ENCODE results near the gene NPIPA2.
"Not testable (repeated sequence)": the region's sequence is repeated elsewhere in the genome, so short reads cannot be mapped to it uniquely, and the experiment has no call there.

The NPIPA2 gene

GRCh38 chr16:14742273-14743128, at the start of gene NPIPA2:
Gene NPIPA2 (plus strand): TSS chr16:14742533. CDS start chr16:14748066, 5,533 bp downstream.
- in situ Hi-C loops (cut with HindIII; ENCODE audit: low sequenced_read_pairs); DNase-seq (ENCODE audit: low read depth, low spot score); H3K4me3 ChIP-seq (ENCODE audit: low read depth, low read length): not testable (repeated sequence)

GRCh38 chr16:14694129-14694528, 48.2 kb upstream of the NPIPA2 start, which contains the start of gene PLA2G10:
Gene PLA2G10 (minus strand): TSS chr16:14694308. CDS start chr16:14694229, 79 bp downstream.
- in situ Hi-C loops (cut with HindIII; ENCODE audit: low sequenced_read_pairs); H3K4me3 ChIP-seq (ENCODE audit: low read depth, low read length); DNase-seq (ENCODE audit: low read depth, low spot score): not testable (repeated sequence)

DNA sequence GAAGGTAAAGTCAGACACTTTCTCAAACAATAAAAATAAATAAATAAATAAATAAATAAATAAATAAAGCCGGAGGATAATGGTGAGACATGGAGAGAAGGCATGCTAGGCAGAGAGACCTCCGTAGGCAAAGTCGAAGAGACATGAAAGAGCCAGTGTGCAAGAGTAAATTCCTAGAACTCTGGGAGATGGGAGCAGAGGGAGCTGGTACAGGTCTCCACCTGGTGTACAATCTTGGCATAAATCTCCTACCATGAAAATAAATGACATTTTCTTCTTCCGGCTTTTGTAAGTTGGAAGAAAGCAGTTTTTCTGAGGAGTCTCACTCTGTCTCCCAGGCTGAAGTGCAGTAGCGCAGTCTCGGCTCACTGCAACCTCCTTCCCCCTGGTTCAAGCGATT, 40.5 kb upstream of the NPIPA2 start:
- H3K4me3 ChIP-seq (ENCODE audit: low read depth, low read length); in situ Hi-C loops (cut with HindIII; ENCODE audit: low sequenced_read_pairs); DNase-seq (ENCODE audit: low read depth, low spot score): not testable (repeated sequence)

- in situ Hi-C loops (cut with HindIII; ENCODE audit: low sequenced_read_pairs); H3K4me3 ChIP-seq (ENCODE audit: low read depth, low read length); DNase-seq (ENCODE audit: low read depth, low spot score): not testable (repeated sequence)
Observed at GRCh38 chr16:14702672-14703071, 39.7 kb upstream of the NPIPA2 start.

GRCh38 chr16:14703156-14704011, 38.9 kb upstream of the NPIPA2 start, which contains the start of gene NPIPA3:
Gene NPIPA3 (plus strand): TSS chr16:14703411. CDS start chr16:14708944, 5,533 bp downstream.
- H3K4me3 ChIP-seq (ENCODE audit: low read depth, low read length); in situ Hi-C loops (cut with HindIII; ENCODE audit: low sequenced_read_pairs); DNase-seq (ENCODE audit: low read depth, low spot score): not testable (repeated sequence)

DNA sequence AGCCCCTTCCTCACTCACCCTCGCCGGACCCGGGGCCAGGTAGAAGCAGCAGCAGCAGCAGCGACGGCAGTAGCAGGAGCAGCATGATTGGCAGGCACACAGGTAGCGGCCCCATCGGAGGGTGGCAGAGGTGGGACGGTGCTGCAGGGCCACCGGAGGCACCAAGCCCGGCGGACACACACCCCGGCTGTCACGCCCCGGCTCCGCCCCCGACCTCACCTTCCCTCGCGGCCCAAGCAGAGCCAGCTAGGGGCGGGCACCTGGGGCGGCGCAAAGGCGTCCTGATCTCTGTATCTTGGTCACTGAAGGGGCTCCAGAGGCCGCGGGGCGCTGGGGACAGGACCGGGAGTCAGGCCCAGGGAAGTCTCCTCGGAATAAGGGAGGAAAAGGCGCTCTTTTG, 9.1 kb upstream of the NPIPA2 start:
- H3K4me3 ChIP-seq (ENCODE audit: low read depth, low read length); in situ Hi-C loops (cut with HindIII; ENCODE audit: low sequenced_read_pairs); DNase-seq (ENCODE audit: low read depth, low spot score): not testable (repeated sequence)

DNA sequence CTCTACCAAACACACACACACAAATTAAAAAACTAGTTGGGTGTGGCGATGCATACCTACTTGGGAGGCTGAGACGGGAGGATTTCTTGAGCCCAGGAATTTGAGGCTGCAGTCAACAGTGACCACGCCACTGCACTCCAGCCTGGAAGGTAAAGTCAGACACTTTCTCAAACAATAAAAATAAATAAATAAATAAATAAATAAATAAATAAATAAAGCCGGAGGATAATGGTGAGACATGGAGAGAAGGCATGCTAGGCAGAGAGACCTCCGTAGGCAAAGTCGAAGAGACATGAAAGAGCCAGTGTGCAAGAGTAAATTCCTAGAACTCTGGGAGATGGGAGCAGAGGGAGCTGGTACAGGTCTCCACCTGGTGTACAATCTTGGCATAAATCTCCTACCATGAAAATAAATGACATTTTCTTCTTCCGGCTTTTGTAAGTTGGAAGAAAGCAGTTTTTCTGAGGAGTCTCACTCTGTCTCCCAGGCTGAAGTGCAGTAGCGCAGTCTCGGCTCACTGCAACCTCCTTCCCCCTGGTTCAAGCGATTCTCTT, 1.4 kb upstream of the NPIPA2 start:
- H3K4me3 ChIP-seq (ENCODE audit: low read depth, low read length); in situ Hi-C loops (cut with HindIII; ENCODE audit: low sequenced_read_pairs); DNase-seq (ENCODE audit: low read depth, low spot score): not testable (repeated sequence)

DNA sequence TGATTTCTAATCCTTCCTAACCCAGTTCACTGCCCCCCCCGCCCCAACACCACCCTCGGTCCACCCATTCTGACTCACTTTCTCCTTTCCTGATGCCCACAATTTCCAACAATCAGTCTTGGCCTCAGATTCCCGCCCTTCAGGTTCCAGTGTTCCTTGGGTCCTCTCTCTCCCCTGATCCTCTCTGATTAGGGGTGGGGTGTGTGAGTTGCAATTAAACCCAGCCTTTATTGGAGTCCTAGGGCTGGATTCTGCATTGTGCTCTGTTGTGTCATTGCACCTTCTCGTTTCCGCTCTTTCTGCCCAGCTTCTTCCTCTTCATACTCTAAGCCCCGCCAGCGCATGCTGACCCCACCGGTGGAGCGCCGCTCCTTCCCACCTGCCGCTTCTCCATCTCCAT, 539 bp upstream of the NPIPA2 start:
- in situ Hi-C loops (cut with HindIII; ENCODE audit: low sequenced_read_pairs); DNase-seq (ENCODE audit: low read depth, low spot score): not testable (repeated sequence)

DNA sequence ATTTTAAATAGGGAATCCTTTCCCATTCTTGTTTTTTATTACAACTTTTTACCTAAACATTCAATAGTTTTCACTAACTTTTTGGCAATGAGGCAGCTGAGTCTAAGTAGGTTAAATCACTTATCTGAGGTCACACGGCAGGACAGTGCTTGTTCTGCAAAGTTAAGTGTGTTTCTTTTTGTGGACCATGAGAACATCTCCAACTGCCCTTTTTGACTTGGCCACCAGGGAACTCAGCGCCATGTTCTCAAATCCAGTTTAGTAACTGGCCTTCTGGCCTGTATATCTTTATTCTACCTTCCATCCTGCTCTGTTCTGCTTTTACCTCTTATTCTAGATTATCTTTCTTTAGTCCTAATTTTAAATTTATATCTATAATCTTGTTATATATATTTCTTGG, 31.3 kb downstream of the NPIPA2 start:
- H3K4me3 ChIP-seq (ENCODE audit: low read depth, low read length); DNase-seq (ENCODE audit: low read depth, low spot score); in situ Hi-C loops (cut with HindIII; ENCODE audit: low sequenced_read_pairs): not testable (repeated sequence)

More for the DNA sequence above, 539 bp upstream of the NPIPA2 start:
- H3K4me3 ChIP-seq (ENCODE audit: low read depth, low read length), result not testable (repeated sequence)

DNA sequence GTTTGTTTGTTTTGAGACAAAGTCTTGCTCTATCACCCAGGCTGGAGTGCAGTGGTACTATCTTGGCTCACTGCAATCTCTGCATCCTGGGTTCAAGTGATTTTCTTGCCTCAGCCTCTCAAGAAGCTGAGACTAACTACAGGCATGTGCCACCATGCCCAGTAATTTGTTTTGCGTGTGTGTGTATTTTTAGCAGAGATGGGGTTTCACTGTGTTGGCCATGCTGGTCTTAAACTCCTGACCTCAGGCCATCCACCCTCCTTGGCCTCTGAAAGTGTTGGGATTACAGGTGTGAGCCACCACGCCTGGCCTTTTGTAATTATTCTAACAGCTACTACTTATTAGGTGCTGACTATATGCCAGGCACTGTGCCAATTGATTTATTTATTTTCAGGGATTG, 33.3 kb downstream of the NPIPA2 start:
- in situ Hi-C loops (cut with HindIII; ENCODE audit: low sequenced_read_pairs); DNase-seq (ENCODE audit: low read depth, low spot score); H3K4me3 ChIP-seq (ENCODE audit: low read depth, low read length): not testable (repeated sequence)

GRCh38 chr16:14776763-14777162, 34.4 kb downstream of the NPIPA2 start:
- in situ Hi-C loops (cut with HindIII; ENCODE audit: low sequenced_read_pairs); H3K4me3 ChIP-seq (ENCODE audit: low read depth, low read length); DNase-seq (ENCODE audit: low read depth, low spot score): not testable (repeated sequence)

DNA sequence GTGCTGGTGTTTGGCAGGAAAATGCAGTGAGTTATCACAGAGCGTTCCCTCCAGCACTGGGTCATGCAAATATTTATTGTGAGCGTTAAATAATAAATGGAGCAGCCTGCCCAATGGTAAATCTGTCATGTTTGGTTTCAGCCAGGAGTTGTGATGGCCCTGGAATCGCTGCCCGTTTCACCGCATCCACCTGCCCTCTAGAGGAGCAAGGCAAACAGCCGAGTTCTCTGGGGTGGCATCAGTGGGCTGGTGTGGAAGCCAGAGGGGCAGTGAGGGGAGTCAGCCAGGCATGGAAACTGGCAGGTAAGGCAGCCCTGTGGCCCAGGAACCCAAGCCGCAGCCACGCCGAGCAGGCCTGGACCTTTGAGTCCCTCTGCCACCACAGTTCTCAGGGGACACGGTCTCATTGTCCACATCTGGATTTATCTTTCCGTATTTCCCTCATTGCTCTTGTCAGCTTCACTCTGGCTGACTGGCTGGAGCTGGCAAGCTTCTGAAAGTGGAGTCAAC, 37.1 kb downstream of the NPIPA2 start:
- in situ Hi-C loops (cut with HindIII; ENCODE audit: low sequenced_read_pairs), result not testable (repeated sequence)

DNA sequence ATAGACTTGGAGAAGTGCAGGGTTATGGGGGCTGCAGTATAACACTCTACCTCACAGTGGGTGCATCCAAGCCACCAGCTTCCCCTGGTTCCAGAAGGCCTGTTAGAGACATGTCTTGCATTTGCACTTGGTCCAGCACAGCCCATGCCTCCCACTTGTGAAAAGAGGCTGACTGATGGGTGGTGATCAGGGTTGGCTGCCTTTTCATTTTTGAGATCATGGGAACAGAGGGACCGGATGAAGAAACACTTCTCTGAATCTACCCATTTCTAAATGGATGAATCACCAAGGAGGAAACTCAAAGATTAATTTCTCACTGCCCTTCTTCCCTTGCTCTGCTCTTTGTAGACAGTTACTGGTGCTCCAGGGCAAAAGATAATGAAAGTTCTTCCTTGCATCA, 43.8 kb downstream of the NPIPA2 start:
- in situ Hi-C loops (cut with HindIII; ENCODE audit: low sequenced_read_pairs); DNase-seq (ENCODE audit: low read depth, low spot score); H3K4me3 ChIP-seq (ENCODE audit: low read depth, low read length): not testable (repeated sequence)

More for the DNA sequence above, 37.1 kb downstream of the NPIPA2 start:
- not testable (repeated sequence) for H3K4me3 ChIP-seq (ENCODE audit: low read depth, low read length); DNase-seq (ENCODE audit: low read depth, low spot score)

- in situ Hi-C loops (cut with HindIII; ENCODE audit: low sequenced_read_pairs); H3K4me3 ChIP-seq (ENCODE audit: low read depth, low read length); DNase-seq (ENCODE audit: low read depth, low spot score): not testable (repeated sequence)
Observed at GRCh38 chr16:14789577-14789976, 47.2 kb downstream of the NPIPA2 start.

GRCh38 chr16:14790320-14790956, 48.1 kb downstream of the NPIPA2 start:
- DNase-seq (ENCODE audit: low read depth, low spot score); H3K4me3 ChIP-seq (ENCODE audit: low read depth, low read length); in situ Hi-C loops (cut with HindIII; ENCODE audit: low sequenced_read_pairs): not testable (repeated sequence)

DNA sequence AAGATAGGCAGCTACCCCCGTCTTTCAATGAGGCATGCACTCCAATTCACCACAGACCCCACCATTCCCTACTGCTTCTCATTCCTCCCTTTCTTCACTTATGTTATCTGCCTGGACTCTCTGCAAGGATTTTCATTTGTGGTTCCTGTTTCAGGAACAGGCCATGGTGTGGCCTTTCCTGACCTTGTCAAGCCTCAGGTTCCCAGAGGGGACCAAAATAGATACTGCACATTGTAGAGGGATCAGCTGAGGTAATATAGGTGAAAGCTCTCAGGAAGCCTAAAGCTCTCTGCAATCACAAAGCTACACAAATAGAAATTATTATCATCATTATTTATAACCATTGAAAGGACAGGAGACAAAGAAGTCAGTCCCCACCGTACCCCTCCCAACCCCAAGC, 50.6 kb downstream of the NPIPA2 start:
- H3K4me3 ChIP-seq (ENCODE audit: low read depth, low read length); in situ Hi-C loops (cut with HindIII; ENCODE audit: low sequenced_read_pairs); DNase-seq (ENCODE audit: low read depth, low spot score): not testable (repeated sequence)
